ENCODE measurements around the gene PPP1R9A.

PPP1R9A gene

GRCh38 chr7:95324431-95324830 is 417.0 kb downstream of the PPP1R9A start, which contains the start of gene PON1:
Gene PON1, minus strand, starts transcription at chr7:95324532. Its CDS starts 57 bp downstream, at chr7:95324475.
- DNase-seq, result no peak

GRCh38 chr7:95327356-95327755 is 420.0 kb downstream of the PPP1R9A start:
- DNase-seq, result no peak

- no peak for DNase-seq
Measured at GRCh38 chr7:95330204-95330960, 423.0 kb downstream of the PPP1R9A start.

- no peak for DNase-seq
Measured at GRCh38 chr7:95330961-95331337, 423.6 kb downstream of the PPP1R9A start.

GRCh38 chr7:95334447-95334846 is 427.1 kb downstream of the PPP1R9A start:
- DNase-seq, result no peak

GRCh38 chr7:95335093-95335492 is 427.7 kb downstream of the PPP1R9A start:
- DNase-seq, result no peak

- no peak for DNase-seq
Measured at GRCh38 chr7:95338832-95339231, 431.4 kb downstream of the PPP1R9A start.

GRCh38 chr7:95340491-95340890 is 433.1 kb downstream of the PPP1R9A start:
- no peak for DNase-seq

- DNase-seq, result no peak
Measured at GRCh38 chr7:95342029-95342428, 434.6 kb downstream of the PPP1R9A start.

GRCh38 chr7:95342642-95343307 is 435.4 kb downstream of the PPP1R9A start:
- no peak for DNase-seq

Data from stimulated activated CD4-positive, alpha-beta T cell treated with anti-CD3 and anti-CD28 coated beads, Interleukin-12 subunit alpha, Interleukin-12 subunit beta, amount 100 ng/mL, for 4 hours (primary cell).